ENCODE results near the gene PRKAG2. TPM values are rescaled to one million over a fixed set of nuclear protein-coding genes. Genes with fewer than 3 reads are reported as not detected.

PRKAG2 gene
- total and polyA plus RNA-seq, 2 of the 13 experiments (the other 11 are each of a cell fraction or from before 2014, with no cell fraction given): 0.90 to 1.3 TPM

DNA sequence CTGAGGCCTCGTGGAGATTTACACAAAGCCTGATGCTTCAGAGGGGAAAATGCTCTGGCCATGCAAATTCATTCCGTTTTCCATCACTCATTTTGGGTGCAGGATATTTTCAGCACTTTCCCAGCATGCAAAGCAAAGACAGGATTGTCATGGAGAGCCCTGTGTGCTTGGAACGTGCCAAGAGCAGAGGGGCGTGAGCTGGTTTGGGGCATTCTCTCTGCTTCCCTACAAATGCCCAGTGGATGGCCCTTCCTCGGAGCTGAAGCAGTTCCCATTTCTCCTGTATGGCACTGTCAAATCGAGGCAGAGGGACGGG lies 164.1 kb downstream of the PRKAG2 start:
- no peaks in the 10 kb centered on the region for H4K20me1 ChIP-seq (ENCODE audit: insufficient read depth, low read length)
- H3K9ac ChIP-seq (ENCODE audit: insufficient read depth, low read depth, low read length): no peak overlapping the region
- ATAC-seq (no peak), FAIRE-seq (no peak), DNase-seq (ENCODE audit: low spot score) (no peak)
- H3K4me1 ChIP-seq (ENCODE audit: insufficient read depth, low read length): no peaks in the 10 kb centered on the region; the same call in 1 of the 2 replicates
- ChIA-PET POLR2A (no interaction called here), CTCF (ENCODE audit: low intra/inter-chr PET ratio, low total read pairs) (no interaction called here)
- no peak overlapping the region for H3K4me2 ChIP-seq (ENCODE audit: low read depth, low read length)
- no peaks in the 10 kb centered on the region for H3K79me2 ChIP-seq (ENCODE audit: insufficient read depth, low read length)
- TF ChIP-seq, protein P1, sequence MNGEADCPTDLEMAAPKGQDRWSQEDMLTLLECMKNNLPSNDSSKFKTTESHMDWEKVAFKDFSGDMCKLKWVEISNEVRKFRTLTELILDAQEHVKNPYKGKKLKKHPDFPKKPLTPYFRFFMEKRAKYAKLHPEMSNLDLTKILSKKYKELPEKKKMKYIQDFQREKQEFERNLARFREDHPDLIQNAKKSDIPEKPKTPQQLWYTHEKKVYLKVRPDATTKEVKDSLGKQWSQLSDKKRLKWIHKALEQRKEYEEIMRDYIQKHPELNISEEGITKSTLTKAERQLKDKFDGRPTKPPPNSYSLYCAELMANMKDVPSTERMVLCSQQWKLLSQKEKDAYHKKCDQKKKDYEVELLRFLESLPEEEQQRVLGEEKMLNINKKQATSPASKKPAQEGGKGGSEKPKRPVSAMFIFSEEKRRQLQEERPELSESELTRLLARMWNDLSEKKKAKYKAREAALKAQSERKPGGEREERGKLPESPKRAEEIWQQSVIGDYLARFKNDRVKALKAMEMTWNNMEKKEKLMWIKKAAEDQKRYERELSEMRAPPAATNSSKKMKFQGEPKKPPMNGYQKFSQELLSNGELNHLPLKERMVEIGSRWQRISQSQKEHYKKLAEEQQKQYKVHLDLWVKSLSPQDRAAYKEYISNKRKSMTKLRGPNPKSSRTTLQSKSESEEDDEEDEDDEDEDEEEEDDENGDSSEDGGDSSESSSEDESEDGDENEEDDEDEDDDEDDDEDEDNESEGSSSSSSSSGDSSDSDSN (CRISPR knock-in tag; IDR thresholded peaks at IDR 0.05): no peak
- TF ChIP-seq MYPOP (CRISPR knock-in tag; IDR thresholded peaks at IDR 0.05) (no peak), HNRNPLL (IDR thresholded peaks at IDR 0.05; ENCODE audit: low read depth, low read length, poor library complexity, severe bottlenecking) (no peak), HIC2 (CRISPR knock-in tag; IDR thresholded peaks at IDR 0.05; ENCODE audit: low read depth) (no peak), PHF20 (CRISPR knock-in tag; IDR thresholded peaks at IDR 0.05) (no peak), ZBTB3 (CRISPR knock-in tag; IDR thresholded peaks at IDR 0.05; ENCODE audit: borderline replicate concordance, low read depth) (no peak), ZNF772 (CRISPR knock-in tag; IDR thresholded peaks at IDR 0.05) (no peak), ZBTB33 (CRISPR knock-in tag; IDR thresholded peaks at IDR 0.05) (no peak), ELF4 (CRISPR knock-in tag; IDR thresholded peaks at IDR 0.05; ENCODE audit: borderline replicate concordance) (no peak)
- TF ChIP-seq, protein P2, sequence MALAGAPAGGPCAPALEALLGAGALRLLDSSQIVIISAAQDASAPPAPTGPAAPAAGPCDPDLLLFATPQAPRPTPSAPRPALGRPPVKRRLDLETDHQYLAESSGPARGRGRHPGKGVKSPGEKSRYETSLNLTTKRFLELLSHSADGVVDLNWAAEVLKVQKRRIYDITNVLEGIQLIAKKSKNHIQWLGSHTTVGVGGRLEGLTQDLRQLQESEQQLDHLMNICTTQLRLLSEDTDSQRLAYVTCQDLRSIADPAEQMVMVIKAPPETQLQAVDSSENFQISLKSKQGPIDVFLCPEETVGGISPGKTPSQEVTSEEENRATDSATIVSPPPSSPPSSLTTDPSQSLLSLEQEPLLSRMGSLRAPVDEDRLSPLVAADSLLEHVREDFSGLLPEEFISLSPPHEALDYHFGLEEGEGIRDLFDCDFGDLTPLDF (CRISPR knock-in tag; IDR thresholded peaks at IDR 0.05): no peak
- no peaks in the 10 kb centered on the region for H3K36me3 ChIP-seq (replicated peaks in 1 of 2; ENCODE audit: control insufficient read depth in 1 of 2, insufficient read depth in 2 of 2, low read length in 2 of 2)
- no TSS peak for BruUV-seq (replicated peaks)
- no peak overlapping the region for H3K27ac ChIP-seq (ENCODE audit: extremely low read length, insufficient read depth, low read length)
- no peaks in the 10 kb centered on the region for H3K27me3 ChIP-seq (ENCODE audit: control insufficient read depth in 1 of 2, insufficient read depth in 2 of 2, low read length in 2 of 2)
- H3K4me3 ChIP-seq (replicated peaks in 1 of 3; ENCODE audit: insufficient read depth in 1 of 3, low read depth in 2 of 3, low read length in 3 of 3): no peak overlapping the region
- no peaks in the 10 kb centered on the region for H3K9me3 ChIP-seq (ENCODE audit: low read length)
- 43% methylated on average over 7 of the region's 7 CpGs for WGBS (ENCODE audit: low lambda C conversion rate)
- in situ Hi-C loops (cut with HindIII; ENCODE audit: extremely low pct_ligation_motif_present, low pct_unique_long_range_greater_than_20kb): no loop called here
- intact Hi-C loops (cut with micrococcal nuclease; ENCODE audit: unreplicated experiment): no loop called here
- H2AFZ ChIP-seq (ENCODE audit: low read length): no peak overlapping the region
